CD4-positive, alpha-beta memory T cell (primary cell): ENCODE data around the gene TMPRSS2. TPM values are rescaled to one million over a fixed set of nuclear protein-coding genes. Genes with fewer than 3 reads are reported as not detected.
A peak's percentile ranks its signal among the peaks of the same experiment; 100 is the strongest.

Experiments
- CTCF ChIA-PET: fragments of 350-600 bp; sonication (Branson Sonifier 250); formaldehyde crosslinking; loops from one replicate; lab custom pipeline; 2021; ENCODE audit warnings: inconsistent platforms; ENCODE audit not compliant: partially characterized antibody; lab: Charles Lee
- POLR2A ChIA-PET: fragments of 350-600 bp; sonication (Branson Sonifier 250); formaldehyde crosslinking; loops from one replicate; lab custom pipeline; 2021; ENCODE audit not compliant: partially characterized antibody; lab: Charles Lee
- DNase-seq, 5 donors: peaks; one replicate each; pipeline versions ENCODE4 v3.0.0 to v3.0.0-alpha.2; 2020 to 2022; ENCODE audit warnings: mixed read lengths in 1 of 5
- H3K27ac ChIP-seq: one replicate; pipeline ENCODE4 v1.7.0; 2013; ENCODE audit warnings: low read depth, low read length
- H3K27me3 ChIP-seq: 2 replicates; pipeline ENCODE4 v1.7.0; 2013; ENCODE audit warnings: mild to moderate bottlenecking, low read length, moderate library complexity; ENCODE audit not compliant: insufficient read depth
- H3K36me3 ChIP-seq: 2 replicates; pipeline ENCODE4 v1.7.0; 2013; ENCODE audit warnings: mild to moderate bottlenecking, low read length, moderate library complexity; ENCODE audit not compliant: insufficient read depth
- H3K4me1 ChIP-seq: 2 replicates; pipeline ENCODE4 v1.7.0; 2013; ENCODE audit warnings: mild to moderate bottlenecking, low read length, moderate library complexity; ENCODE audit not compliant: insufficient read depth
- H3K4me3 ChIP-seq, 2 donors: one replicate each; pipeline ENCODE4 v1.7.0; 2013; ENCODE audit warnings: low read length in 2 of 2, mild to moderate bottlenecking in 1 of 2
- H3K9me3 ChIP-seq, 2 donors: one replicate each; pipeline ENCODE4 v1.7.0; 2013; ENCODE audit warnings: low read length in 2 of 2, control low read depth in 1 of 2; ENCODE audit not compliant: control insufficient read depth in 1 of 2
- H3K27ac Mint-ChIP-seq, 7 donors: one replicate each; pipeline ENCODE4 v1.8.0; 2020 to 2021; ENCODE audit warnings: mixed read lengths in 7 of 7, mild to moderate bottlenecking in 6 of 7, inconsistent platforms in 3 of 7, moderate library complexity in 3 of 7
- H3K27me3 Mint-ChIP-seq, 2 donors: one replicate each; pipeline ENCODE4 v1.8.0; 2020 to 2021; ENCODE audit warnings: mixed read lengths in 2 of 2
- H3K36me3 Mint-ChIP-seq, 2 donors: one replicate each; pipeline ENCODE4 v1.8.0; 2020 to 2021; ENCODE audit warnings: mixed read lengths in 2 of 2, inconsistent platforms in 1 of 2, mild to moderate bottlenecking in 1 of 2
- H3K4me1 Mint-ChIP-seq, 4 donors: one replicate each; pipeline ENCODE4 v1.8.0; 2020 to 2021; ENCODE audit warnings: mixed read lengths in 4 of 4, mild to moderate bottlenecking in 1 of 4
- H3K4me3 Mint-ChIP-seq, 8 donors: one replicate each; pipeline ENCODE4 v1.8.0; 2020 to 2021; ENCODE audit warnings: mixed read lengths in 8 of 8, mild to moderate bottlenecking in 7 of 8, moderate library complexity in 6 of 8, inconsistent platforms in 3 of 8
- H3K9me3 Mint-ChIP-seq, 8 donors: one replicate each; pipeline ENCODE4 v1.8.0; 2020 to 2021; ENCODE audit warnings: mixed read lengths in 8 of 8, mild to moderate bottlenecking in 5 of 8, inconsistent platforms in 3 of 8, moderate library complexity in 1 of 8
- intact Hi-C: fragments of 100-400 bp; cut with micrococcal nuclease; formaldehyde crosslinking; loops from one replicate; pipeline ENCODE4 v1.15.1; 2023
- polyA plus RNA-seq, 2 donors: library from polyadenylated mRNA; unstranded; fragments of 300-500 nt; fragmentation: Illumina TruSeq; gene quantifications; one replicate each; pipeline ENCODE4 v1.2.3, GENCODE V29; 2021
- total RNA-seq, 2 experiments: library from RNA; stranded (reverse); gene quantifications; one replicate each; pipeline ENCODE4 v1.2.3, GENCODE V29; 2021

Gene TMPRSS2
- total and polyA plus RNA-seq, 4 experiments from 2014 or later: not detected

DNA sequence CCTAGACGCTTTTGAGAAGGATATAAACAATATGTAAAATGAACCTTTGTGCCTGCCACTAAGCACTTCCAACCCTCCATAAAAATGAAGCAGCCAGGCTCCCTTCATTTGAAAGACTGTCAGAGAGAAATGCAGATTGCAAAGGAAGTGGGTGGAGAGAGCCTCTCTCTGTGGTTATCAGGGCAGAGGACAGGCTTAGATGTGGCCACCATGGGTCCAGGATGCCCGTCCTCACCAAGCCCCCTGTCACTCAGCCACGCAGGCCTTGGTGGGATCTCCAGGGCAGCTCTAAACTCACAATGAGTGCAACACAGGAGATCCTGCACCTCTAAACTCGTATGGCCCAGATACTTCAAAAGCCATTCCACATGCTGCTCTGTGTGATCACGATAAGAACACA lies 37.9 kb downstream of the TMPRSS2 start:
- CTCF ChIA-PET: no interaction called here

DNA sequence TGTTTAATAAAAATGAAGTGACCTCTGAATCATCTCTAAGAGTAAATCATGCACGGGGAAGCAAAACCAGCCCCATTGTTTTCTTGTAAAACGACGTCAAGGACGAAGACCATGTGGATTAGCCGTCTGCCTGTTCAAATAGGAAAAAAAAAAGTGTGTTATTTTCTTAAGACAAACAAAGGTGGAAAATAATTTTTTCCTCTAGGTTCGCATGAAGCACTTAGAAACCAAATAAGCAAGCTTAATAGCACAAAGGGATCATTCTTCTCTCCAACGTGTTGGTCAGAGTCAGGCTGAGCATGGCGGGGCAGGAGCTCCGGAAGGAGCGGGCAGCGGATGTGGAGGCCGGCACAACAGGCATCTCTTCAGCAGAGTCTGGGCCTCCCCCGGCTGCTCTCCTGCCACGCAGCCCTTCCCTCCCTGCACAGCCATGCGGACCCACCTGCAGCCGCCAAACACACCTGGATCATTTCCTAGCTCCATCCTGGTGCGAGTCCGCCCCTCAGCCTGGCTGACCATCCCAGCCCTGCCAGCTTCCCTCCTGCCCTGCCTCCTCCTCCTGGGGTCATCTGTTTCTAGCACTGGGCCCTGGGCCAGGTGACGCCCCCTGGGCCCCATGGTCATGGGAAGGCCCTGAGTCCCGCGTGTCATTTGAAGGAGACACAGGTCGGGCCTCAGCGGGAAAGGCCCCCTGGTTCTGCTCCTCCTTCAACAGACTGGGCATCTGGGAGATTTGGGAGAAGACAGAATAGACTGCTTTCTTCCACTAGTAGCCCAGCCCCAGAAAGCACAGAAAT lies 41.7 kb downstream of the TMPRSS2 start:
- Histone ChIP-seq H3K27ac (no peak overlapping the region), H3K9me3 (no peaks in the 10 kb centered on the region), H3K36me3 (no peaks in the 10 kb centered on the region), H3K27me3 (no peaks in the 10 kb centered on the region), H3K4me3 (no peak overlapping the region), H3K4me1 (no peaks in the 10 kb centered on the region)
- Mint-ChIP-seq H3K27me3 (peaks cover 23% of the 10 kb centered on the region in 2 donors), H3K4me1 (peaks cover 0 to 1% (median 0%) of the 10 kb centered on the region in 4 donors), H3K4me3 (no peak overlapping the region), H3K36me3 (peaks cover 2 to 8% of the 10 kb centered on the region in 2 donors), H3K27ac (no peak overlapping the region), H3K9me3 (peaks cover 0 to 1% (median 0%) of the 10 kb centered on the region in 8 donors)
- ChIA-PET POLR2A (no interaction called here), CTCF (interaction anchor here (2.2 kb wide), 1 partner anchor 183 kb away, joined by 8 read pairs; no protein-coding TSS in a partner anchor)
- intact Hi-C loops: no loop called here
- DNase-seq: no peak

More for the DNA sequence above, 37.9 kb downstream of the TMPRSS2 start:
- Mint-ChIP-seq H3K4me1 (peaks cover 0 to 1% (median 0%) of the 10 kb centered on the region in 4 donors), H3K36me3 (no peaks in the 10 kb centered on the region), H3K4me3 (no peak overlapping the region), H3K27me3 (peaks cover 23 to 28% of the 10 kb centered on the region in 2 donors), H3K27ac (peak overlapping the region in 1 of 7 donors; percentile 1), H3K9me3 (no peaks in the 10 kb centered on the region)
- Histone ChIP-seq H3K9me3 (no peaks in the 10 kb centered on the region), H3K4me1 (no peaks in the 10 kb centered on the region), H3K36me3 (no peaks in the 10 kb centered on the region), H3K27ac (no peak overlapping the region), H3K4me3 (no peak overlapping the region), H3K27me3 (no peaks in the 10 kb centered on the region)
- POLR2A ChIA-PET: no interaction called here
- no peak for DNase-seq
- intact Hi-C loops: no loop called here

DNA sequence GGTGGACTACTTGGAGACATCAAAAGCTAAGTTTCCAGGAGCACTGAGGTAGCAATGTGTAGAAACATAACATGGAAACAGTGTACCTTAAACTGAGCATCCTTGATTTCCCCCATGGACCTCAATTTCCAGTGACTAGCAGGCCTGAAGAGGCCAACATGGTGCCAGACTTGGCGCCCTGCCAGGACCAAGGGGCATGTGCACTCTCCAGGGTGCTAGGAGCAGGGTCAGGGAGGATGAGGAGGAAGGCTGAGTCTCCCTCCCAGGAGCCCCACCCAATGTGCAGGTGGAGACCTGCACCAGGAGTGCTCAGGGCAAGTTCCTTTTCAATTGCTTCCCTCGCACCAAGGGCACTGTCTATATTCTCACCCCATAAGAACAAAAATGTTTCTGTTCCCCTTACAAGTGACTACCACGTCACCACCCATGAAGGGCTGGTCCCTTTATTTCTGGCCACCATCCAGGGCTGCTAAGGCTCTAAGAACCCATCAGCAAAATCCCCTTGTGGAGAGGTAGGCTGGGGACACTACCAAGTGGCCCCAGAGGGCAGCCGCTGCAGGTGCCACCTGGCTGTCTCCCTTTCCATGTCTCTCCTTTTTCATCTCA lies 42.7 kb downstream of the TMPRSS2 start:
- Mint-ChIP-seq H3K27ac (no peak overlapping the region), H3K36me3 (peaks cover 7 to 8% of the 10 kb centered on the region in 2 donors), H3K4me3 (no peak overlapping the region), H3K27me3 (peaks cover 19 to 20% of the 10 kb centered on the region in 2 donors), H3K9me3 (peaks cover 0 to 1% (median 0%) of the 10 kb centered on the region in 8 donors), H3K4me1 (peaks cover 0 to 6% (median 4%) of the 10 kb centered on the region in 4 donors)
- Histone ChIP-seq H3K27me3 (no peaks in the 10 kb centered on the region), H3K36me3 (no peaks in the 10 kb centered on the region), H3K4me1 (no peaks in the 10 kb centered on the region), H3K4me3 (no peak overlapping the region), H3K9me3 (no peaks in the 10 kb centered on the region), H3K27ac (no peak overlapping the region)
- ChIA-PET CTCF (interaction anchor here (1.0 to 2.2 kb wide), 2 partner anchors 102 to 182 kb away, joined by 4 to 8 read pairs; no protein-coding TSS in a partner anchor), POLR2A (no interaction called here)
- no peak for DNase-seq
- intact Hi-C loops: no loop called here

DNA sequence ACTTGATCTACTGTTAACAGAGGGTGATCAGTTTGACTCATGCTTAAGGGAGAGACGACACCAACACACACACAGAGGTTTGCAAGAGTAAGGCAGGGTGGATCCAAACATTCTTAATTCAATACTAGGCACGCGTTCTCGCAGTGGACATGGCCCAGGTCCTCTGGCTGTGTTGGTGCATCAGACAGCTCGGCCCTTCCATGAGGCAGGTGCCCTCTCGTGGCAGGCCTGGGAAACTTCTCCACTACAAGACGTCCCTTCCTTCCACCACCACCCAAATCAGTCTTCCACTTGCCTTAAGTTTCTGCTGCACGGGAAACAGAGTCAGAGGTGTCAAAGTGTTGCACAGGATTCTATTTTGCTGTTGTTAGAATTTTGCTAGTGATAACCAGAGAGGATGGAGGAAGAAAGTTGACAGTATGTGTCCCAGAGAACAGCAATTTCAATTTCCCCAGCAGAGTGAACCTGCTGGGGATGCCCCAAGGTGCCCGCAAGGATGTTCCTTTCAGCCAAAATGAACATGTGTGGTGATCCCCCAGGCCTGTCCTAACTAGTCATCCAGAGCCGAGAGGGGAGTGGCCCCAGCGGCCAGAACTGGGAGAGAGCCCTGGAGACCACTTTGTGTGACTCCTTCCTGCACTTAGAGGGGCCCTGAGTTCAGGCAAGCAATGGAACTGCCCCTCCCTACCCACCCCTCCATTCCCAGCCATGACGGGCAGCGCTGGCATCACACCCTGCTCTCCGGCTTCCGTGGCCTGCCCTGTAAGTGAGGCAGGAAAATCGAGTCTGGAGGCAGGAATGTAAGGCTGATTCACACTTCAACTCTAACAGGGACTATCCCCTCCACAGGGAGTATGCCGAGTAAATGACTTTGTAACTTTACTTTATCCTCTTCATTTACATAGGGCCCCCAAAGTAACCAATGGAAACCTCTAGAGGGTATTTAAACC lies 47.1 kb downstream of the TMPRSS2 start:
- intact Hi-C loops: no loop called here

DNA sequence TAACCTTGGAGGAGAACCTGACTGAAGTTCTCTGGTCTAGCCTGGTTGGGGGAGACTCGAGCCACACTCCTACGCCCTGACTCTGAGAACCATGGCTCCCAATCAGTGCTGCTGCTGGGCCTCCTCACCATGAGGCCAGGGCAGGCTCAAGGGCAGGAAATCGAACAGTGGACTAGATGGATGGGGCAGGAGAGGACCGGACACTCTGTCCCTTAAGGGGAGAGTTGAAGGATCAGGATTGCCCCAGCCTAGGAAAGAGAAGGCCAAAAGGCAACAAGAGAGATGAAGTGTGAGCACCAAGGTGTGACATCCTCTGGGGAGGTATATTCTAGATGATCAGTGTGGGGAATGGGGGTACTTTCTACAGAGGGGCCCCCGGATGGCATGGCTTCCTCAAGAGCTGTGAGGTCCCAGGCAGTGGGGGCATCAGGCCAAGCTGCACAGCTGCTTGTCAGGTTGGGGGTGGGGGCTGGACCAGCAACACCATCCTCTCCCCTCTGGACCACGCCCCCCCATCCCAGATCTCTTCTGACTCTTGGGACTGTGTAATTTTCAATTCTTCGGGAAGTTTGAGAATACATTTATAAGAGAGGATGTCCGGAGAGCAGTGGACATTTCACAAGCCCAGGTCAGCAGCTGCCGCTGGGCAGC lies 47.9 kb downstream of the TMPRSS2 start:
- H3K4me1 Mint-ChIP-seq: peaks cover 0 to 9% (median 6%) of the 10 kb centered on the region in 4 donors
- H3K27ac Mint-ChIP-seq: peak overlapping the region in 6 of 7 donors; percentile 12 to 74 (median 56)
- Histone ChIP-seq H3K9me3 (no peaks in the 10 kb centered on the region), H3K27me3 (no peaks in the 10 kb centered on the region), H3K4me1 (no peaks in the 10 kb centered on the region), H3K36me3 (peaks cover 24% of the 10 kb centered on the region), H3K4me3 (no peak overlapping the region), H3K27ac (no peak overlapping the region)
- intact Hi-C loops: no loop called here
- peaks cover 0 to 5% (median 0%) of the 10 kb centered on the region in 8 donors for H3K9me3 Mint-ChIP-seq
- DNase-seq: no peak
- peaks cover 27 to 56% of the 10 kb centered on the region in 2 donors for H3K36me3 Mint-ChIP-seq
- ChIA-PET POLR2A (interaction anchor here (2.2 kb wide), 1 partner anchor 177 kb away, joined by 10 read pairs; no protein-coding TSS in a partner anchor), CTCF (interaction anchor here (0.8 to 7.2 kb wide), 3 partner anchors 168 to 184 kb away, joined by 3 to 168 read pairs (median 4); no protein-coding TSS in a partner anchor)
- H3K27me3 Mint-ChIP-seq: no peaks in the 10 kb centered on the region
- no peak overlapping the region for H3K4me3 Mint-ChIP-seq

More for the DNA sequence above, 47.1 kb downstream of the TMPRSS2 start:
- Mint-ChIP-seq H3K36me3 (peaks cover 20 to 48% of the 10 kb centered on the region in 2 donors), H3K4me3 (no peak overlapping the region), H3K27me3 (no peaks in the 10 kb centered on the region), H3K4me1 (peaks cover 0 to 9% (median 6%) of the 10 kb centered on the region in 4 donors), H3K27ac (peak overlapping the region in 5 of 7 donors; percentile 1 to 50 (median 39)), H3K9me3 (peaks cover 0 to 5% (median 0%) of the 10 kb centered on the region in 8 donors)
- Histone ChIP-seq H3K27me3 (no peaks in the 10 kb centered on the region), H3K9me3 (no peaks in the 10 kb centered on the region), H3K36me3 (peaks cover 16% of the 10 kb centered on the region), H3K27ac (no peak overlapping the region), H3K4me1 (no peaks in the 10 kb centered on the region), H3K4me3 (no peak overlapping the region)
- CTCF ChIA-PET: interaction anchor here (0.8 to 7.2 kb wide), 2 partner anchors 168 to 177 kb away, joined by 4 to 168 read pairs; no protein-coding TSS in a partner anchor
- DNase-seq: peak; percentile 37 to 52 (median 46)
- POLR2A ChIA-PET: interaction anchor here (2.2 kb wide), 1 partner anchor 178 kb away, joined by 10 read pairs; no protein-coding TSS in a partner anchor

DNA sequence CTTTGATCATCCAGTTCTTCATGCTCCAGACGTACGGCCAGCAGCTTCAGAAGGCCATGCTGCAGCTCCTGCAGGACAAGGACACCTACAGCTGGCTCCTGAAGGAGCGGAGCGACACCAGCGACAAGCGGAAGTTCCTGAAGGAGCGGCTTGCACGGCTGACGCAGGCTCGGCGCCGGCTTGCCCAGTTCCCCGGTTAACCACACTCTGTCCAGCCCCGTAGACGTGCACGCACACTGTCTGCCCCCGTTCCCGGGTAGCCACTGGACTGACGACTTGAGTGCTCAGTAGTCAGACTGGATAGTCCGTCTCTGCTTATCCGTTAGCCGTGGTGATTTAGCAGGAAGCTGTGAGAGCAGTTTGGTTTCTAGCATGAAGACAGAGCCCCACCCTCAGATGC lies 49.4 kb downstream of the TMPRSS2 start:
- no peaks in the 10 kb centered on the region for H3K9me3 ChIP-seq
- no peak overlapping the region for H3K4me3 ChIP-seq
- Mint-ChIP-seq H3K36me3 (peaks cover 24 to 67% of the 10 kb centered on the region in 2 donors), H3K9me3 (peaks cover 0 to 3% (median 0%) of the 10 kb centered on the region in 8 donors), H3K27ac (peak overlapping the region in 1 of 7 donors; percentile 15), H3K4me1 (peaks cover 0 to 9% (median 6%) of the 10 kb centered on the region in 4 donors), H3K27me3 (no peaks in the 10 kb centered on the region), H3K4me3 (no peak overlapping the region)
- CTCF ChIA-PET: interaction anchor here (1.2 to 7.2 kb wide), 3 partner anchors 33 to 183 kb away, joined by 3 to 168 read pairs (median 3); partner anchors contain the start of gene MX1
- intact Hi-C loops: no loop called here
- H3K4me1 ChIP-seq: no peaks in the 10 kb centered on the region
- POLR2A ChIA-PET: interaction anchor here (2.2 kb wide), 1 partner anchor 175 kb away, joined by 10 read pairs; no protein-coding TSS in a partner anchor
- H3K27me3 ChIP-seq: no peaks in the 10 kb centered on the region
- H3K27ac ChIP-seq: no peak overlapping the region
- peaks cover 36% of the 10 kb centered on the region for H3K36me3 ChIP-seq
- no peak for DNase-seq
